Activated T-helper 9 cell treated with anti-CD3 and anti-CD28 coated beads, Interleukin-2, amount 50 U/mL, for 16 hours (primary cell): ENCODE measurements around the gene ZNF600.
A peak's percentile ranks its signal among the peaks of the same experiment; 100 is the strongest.
"Not testable (repeated sequence)": the region's sequence is repeated elsewhere in the genome, so short reads cannot be mapped to it uniquely, and the experiment has no call there.

Source experiments
- DNase-seq: peaks from one replicate; pipeline ENCODE4 v3.0.0-alpha.2; 2020; ENCODE audit warnings: low read depth

Gene ZNF600

DNA sequence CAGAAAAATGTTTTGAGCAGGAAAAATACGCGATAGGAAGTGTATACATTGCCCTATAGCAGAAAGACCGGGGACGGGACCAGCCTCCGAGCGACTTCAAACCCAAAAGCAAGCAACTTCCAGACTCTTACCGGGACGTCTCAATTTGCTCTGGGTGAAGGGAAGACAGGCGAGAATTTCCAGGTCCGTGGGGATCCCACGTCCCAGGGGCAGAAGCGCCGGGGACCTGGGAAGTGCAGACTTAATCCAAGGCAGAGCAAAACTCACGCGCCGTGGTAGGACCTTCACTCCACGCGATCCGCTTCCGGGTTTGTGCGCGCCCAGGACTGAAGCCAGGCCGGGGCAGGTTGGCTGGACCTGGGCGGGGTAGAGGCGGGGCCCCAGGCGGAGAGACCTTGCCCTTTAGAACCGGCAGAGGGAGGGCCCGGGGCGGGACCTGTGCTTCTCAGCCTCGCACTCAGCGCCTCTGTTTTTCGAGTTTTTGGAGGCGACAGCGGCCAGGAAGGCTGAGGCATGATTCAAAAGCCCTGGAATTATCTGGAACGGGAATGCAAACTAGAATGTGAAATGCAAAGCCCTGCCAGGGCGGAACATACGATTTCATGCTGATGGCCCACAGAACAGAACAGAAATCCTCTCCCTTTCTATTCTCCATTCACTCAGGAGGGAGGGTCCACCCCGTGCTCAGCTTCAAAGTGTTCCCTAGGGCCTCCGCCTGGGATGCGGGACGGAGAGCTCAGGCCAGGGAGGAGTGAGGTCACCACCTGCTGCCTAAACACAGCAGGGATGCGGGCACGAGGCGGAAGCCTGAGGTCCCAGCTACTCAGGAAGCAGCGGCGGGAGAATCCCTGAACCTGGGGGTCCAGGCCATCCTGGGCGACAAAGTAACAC lies at the start of gene ZNF600:
Gene ZNF600 (minus strand): TSS at position 328 of the 891 bp plus-strand sequence. CDS start 7,903 bp downstream, outside the sequence.
- peak; percentile 56 for DNase-seq

DNA sequence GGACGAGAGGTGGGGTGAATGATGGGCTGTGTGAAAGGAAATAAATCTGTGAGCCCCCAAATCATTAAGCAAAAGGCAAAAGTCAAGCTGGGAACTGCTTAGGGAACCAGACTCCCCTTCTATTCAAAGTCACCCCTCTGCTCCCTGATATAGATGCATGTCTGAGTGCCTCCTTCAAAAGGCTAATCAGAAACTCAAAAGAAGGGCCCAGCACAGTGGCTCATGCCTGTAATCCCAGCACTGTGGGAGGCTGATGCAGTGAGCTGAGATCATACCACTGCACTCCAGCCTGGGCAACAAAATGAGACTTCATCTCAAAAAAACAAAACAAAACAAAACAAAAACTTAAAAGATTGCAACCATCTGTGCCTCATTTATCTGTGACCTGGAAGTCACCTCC lies 47.7 kb upstream of the ZNF600 start:
- not testable (repeated sequence) for DNase-seq

GRCh38 chr19:52833541-52833940 lies 47.0 kb upstream of the ZNF600 start:
- not testable (repeated sequence) for DNase-seq

DNA sequence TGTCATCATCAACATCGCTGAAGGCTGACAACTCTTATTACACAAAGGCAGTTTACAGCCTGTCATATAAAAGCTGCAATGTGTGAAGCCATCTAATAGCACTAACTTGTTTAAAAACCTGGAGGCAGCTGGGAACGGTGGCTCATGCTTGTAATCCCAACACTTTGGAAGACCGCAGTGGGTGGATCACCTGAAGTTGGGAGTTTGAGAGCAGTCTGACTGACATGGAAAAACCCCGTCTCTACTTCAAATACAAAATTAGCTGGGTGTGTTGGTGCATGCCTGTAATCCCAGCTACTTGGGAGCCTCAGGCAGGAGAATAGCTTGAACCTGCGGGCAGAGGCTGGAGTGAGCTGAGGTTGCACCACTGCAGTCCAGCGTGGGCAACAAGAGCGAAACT lies 43.3 kb upstream of the ZNF600 start:
- DNase-seq: not testable (repeated sequence)

DNA sequence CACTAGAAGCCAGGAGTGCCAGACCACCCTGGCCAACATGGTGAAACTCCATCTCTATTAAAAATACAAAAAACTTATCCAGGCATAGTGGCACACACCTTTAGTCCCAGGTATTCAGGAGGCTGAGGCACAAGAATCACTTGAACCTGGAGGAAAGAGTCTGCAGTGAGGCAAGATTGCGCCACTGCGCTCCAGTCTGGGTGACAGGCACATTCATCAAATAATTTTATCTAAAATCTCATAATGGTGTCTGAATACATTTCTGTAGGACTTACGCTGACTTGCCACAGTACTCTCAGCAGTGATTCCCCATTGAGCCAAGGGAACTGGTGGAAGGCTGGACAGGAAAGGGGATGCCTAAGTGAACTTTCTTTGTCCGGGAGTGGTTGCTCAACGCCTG lies 39.2 kb upstream of the ZNF600 start:
- no peak for DNase-seq

DNA sequence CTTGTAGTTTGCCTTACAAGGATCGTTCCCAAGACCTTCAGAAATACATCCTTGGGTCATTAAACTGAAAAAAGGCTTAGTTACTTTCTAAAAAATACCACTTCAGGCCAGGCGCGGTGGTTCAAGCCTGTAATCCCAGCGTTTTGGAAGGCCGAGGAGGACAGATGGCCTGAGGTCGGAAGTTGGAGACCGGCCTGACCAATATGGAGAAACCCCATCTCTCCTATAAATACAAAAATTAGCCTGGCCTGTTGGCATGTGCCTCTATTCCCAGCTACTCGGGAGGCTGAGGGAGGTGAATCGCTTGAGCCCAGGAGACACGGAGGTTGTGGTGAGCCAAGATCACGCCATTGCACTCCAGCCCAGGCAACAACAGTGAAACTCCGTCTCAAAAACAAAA lies 37.1 kb upstream of the ZNF600 start:
- DNase-seq: no peak

GRCh38 chr19:52821204-52821960 lies 34.8 kb upstream of the ZNF600 start, which contains the start of gene ZNF28:
Gene ZNF28 (minus strand): TSS chr19:52821633. CDS start chr19:52817958, 3,675 bp downstream.
- peak; percentile 38 for DNase-seq

- DNase-seq: not testable (repeated sequence)
These were observed 34.0 kb upstream of the ZNF600 start for GRCh38 chr19:52820472-52821203.

DNA sequence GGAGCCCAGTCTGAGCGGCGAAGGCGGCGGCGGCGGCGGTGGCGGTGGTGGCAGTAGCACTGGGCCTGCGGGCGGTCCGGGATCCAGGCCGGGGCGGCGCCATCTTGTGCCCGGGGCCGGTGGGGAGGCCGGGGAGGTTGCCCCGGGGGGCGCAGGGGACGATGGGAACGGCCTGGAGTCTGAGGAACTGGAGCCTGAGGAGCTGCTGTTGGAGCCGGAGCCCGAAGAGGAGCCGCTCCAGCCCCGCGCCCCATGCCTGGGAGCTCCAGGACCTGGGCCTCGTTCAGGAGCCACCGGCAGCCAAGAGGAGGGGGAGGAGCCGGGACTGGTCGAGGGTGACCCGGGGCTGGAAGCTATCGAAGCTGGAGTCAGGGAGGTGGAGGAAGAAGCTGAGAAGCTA lies 23.2 kb upstream of the ZNF600 start:
- DNase-seq: no peak

DNA sequence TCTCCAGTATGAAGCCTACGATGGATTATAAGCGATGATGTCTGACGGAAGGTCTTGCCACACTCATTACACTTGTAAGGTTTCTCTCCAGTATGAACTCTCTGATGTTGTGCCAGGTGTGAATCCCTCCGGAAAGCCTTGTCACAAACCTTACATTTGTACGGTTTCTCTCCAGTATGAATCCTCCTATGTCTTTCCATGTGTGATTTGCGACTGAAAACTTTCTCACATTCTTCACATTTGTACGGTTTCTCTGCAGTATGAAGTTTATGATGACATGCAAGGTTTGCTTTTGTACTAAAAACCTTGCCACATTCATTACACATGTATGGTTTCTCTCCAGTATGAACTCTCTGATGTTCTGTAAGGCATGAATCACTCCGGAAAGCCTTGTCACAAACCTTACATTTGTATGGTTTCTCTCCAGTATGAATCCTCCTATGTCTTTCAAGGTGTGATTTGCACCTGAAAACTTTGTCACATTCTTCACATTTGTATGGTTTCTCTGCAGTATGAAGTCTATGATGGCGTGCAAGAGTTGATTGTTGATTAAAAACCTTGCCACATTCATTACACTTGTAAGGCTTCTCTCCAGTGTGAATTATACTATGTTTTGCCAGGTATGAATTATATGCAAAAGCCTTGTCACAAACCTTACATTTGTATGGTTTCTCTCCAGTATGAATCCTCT lies 13.5 kb upstream of the ZNF600 start:
- DNase-seq: not testable (repeated sequence)

GRCh38 chr19:52789440-52789839 lies 2.8 kb upstream of the ZNF600 start:
- no peak for DNase-seq

DNA sequence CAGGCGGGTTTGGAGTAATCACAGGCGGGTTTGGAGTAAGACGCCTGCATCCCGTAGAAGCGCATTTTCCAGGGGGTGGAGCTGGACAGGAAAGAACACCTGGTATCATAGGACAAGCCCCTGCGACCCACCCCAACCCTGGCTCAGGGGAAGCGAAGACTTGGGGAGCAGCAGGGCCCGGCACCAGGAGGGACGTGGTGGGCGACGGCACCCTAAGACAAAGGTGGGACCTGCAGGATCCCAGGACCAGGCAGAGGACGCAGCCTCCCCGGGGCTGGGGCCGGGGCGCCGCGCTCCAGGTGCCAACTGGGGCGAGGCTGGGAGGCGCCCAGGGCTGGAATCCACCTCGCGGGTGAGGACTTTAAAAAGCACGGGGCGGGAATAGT lies 520 bp downstream of the ZNF600 start:
- no peak for DNase-seq

- no peak for DNase-seq
These were observed 1.1 kb downstream of the ZNF600 start for GRCh38 chr19:52785506-52785905.

DNA sequence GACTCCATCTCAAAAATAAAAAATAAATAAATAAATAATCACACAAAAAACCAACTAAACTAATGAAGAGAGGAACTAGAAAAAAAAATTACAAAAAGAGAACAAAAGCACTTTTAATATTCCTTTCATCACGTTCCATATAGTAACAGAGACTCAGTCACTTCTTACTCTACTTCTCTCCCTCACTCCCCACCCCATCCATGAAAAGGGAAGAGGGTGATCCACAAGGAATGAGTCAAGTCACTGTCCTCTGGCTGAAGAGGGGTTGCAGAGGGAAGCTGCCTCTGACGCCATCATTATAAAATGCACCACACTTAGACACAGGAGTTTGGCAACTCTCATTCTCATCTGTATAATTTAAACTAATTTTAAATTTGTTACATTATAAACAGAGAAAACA lies 3.7 kb downstream of the ZNF600 start:
- DNase-seq: not testable (repeated sequence)

- peak; percentile 37 for DNase-seq
These were observed 7.8 kb downstream of the ZNF600 start for GRCh38 chr19:52778811-52779210.

GRCh38 chr19:52756447-52756846 lies 30.1 kb downstream of the ZNF600 start:
- not testable (repeated sequence) for DNase-seq

- DNase-seq: no peak
These were observed 36.8 kb downstream of the ZNF600 start for GRCh38 chr19:52749780-52750179.

- no peak for DNase-seq
These were observed 38.1 kb downstream of the ZNF600 start for GRCh38 chr19:52748336-52748950.

DNA sequence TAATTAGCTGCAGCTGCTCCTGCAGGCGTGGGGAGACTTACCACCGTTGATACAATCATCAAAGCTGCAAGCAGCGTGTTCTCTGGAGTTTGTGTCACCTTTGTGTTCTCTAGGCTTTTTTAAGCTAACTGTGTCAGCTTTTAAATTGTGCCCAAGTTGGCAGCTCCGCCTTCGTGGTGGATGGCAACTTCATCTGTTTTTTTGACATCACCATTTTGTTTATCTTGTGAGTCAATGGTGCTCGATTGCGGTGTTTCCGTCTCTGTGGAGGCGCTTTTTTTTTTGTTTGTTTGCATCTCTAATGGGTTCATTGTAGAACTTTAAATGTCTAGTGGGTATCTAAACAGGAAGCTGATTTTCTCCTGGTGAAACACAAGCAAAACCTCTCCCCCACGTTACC lies 40.7 kb downstream of the ZNF600 start:
- DNase-seq: not testable (repeated sequence)

DNA sequence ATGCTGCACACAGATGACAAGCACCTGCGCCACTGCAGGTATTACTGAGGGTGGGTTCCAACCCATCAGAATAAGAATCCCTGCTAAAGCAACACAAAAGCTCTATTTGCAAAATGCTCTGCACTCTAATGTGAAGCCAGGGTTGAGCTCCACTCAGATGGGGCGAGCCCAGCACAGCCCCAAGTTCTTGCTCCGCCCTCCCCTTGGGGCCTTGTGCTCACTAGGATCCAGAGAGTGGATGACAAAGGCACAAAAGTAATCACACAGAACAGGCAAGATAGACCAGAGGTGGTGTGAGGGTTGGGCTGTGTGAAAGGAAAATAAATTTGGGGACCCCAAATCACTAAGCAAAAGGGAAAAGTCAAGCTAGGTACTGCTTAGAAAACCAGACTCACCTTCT lies 43.5 kb downstream of the ZNF600 start:
- no peak for DNase-seq

- DNase-seq: no peak
These were observed 44.1 kb downstream of the ZNF600 start for GRCh38 chr19:52742516-52742915.
